Stimulated activated CD8-positive, alpha-beta memory T cell treated with anti-CD3 and anti-CD28 coated beads, Interleukin-15, amount 100 ng/mL, for 1 hour (primary cell): Measurements from ENCODE around the gene ETFDH.
"Not testable (repeated sequence)": the region's sequence is repeated elsewhere in the genome, so short reads cannot be mapped to it uniquely, and the experiment has no call there.

Experiments
- DNase-seq: peaks from one replicate; pipeline ENCODE4 v3.0.0-alpha.2; 2020; ENCODE audit warnings: low read depth

Gene ETFDH

DNA sequence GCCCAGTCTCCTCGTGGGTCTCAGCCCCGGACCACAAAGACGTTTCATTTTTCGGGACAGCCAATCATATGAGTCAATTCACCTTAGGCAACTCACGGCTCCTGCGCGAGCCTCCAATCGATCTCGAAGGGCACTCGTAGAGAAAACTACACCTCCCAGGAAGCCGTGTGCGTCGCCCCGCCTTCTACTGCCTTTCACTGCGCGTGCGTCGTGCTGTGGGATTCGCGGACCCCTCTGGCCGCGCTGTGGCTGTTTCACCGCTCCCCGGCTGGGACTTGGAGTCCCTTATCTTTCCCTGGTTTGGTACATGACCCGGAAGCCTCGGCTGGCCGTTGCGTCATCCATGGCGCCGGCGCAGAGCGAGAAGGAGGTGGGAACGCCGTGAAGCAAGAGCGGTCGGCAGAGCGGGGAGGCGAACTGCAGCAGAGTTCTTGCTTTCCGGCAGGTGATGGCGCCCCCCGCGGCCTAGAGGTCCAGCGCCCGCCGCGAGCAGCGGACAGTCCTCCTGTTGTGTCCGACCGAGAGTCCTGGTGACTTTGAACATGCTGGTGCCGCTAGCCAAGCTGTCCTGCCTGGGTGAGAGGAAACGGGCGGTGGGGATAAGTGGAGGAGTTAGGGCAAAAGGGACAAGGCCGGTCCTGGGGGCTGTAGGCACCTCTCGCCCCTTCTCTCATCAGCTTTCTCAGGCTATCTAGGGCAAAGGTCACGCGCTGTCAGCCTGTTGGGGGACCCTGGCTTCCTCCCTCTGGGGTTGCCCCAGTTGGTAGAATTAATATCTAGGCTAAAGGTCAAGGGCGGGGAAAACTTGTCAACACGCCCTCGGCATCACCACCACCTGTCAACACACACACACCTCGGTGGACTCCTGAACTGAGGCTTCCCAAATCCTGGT, at the start of gene ETFDH:
ETFDH (plus strand) TSS at position 382 of the 892 bp plus-strand sequence; CDS start at position 543, 161 bp downstream.
- peak; percentile 94 for DNase-seq

GRCh38 chr4:158624889-158625478, 47.1 kb upstream of the ETFDH start:
- DNase-seq = no peak

GRCh38 chr4:158625544-158625943, 46.6 kb upstream of the ETFDH start:
- no peak for DNase-seq

- no peak for DNase-seq
Observed at GRCh38 chr4:158630893-158631292, 41.2 kb upstream of the ETFDH start.

DNA sequence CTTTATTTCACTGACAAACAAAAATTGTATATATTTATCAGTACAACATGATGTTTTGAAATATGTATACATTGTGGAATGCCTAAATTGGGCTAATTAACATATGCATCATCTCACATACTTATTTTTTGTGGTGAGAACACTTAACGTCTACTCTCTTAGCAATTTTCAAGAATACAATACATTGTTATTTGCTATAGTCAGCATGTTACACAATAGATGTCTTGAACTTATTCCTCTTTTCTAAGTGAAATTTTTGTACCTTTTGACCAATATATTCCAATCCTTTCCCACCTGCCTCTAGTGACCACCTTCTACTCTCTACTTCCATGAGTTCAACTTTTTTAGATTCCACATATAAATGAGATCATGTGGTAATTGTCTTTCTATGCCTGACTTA, 35.5 kb upstream of the ETFDH start:
- DNase-seq = no peak

- no peak for DNase-seq
Observed at GRCh38 chr4:158644356-158644755, 27.7 kb upstream of the ETFDH start.

- no peak for DNase-seq
Observed at GRCh38 chr4:158644760-158645159, 27.3 kb upstream of the ETFDH start.

- no peak for DNase-seq
Observed at GRCh38 chr4:158649111-158649680, 22.9 kb upstream of the ETFDH start.

GRCh38 chr4:158652920-158653319, 19.2 kb upstream of the ETFDH start:
- DNase-seq = no peak

DNA sequence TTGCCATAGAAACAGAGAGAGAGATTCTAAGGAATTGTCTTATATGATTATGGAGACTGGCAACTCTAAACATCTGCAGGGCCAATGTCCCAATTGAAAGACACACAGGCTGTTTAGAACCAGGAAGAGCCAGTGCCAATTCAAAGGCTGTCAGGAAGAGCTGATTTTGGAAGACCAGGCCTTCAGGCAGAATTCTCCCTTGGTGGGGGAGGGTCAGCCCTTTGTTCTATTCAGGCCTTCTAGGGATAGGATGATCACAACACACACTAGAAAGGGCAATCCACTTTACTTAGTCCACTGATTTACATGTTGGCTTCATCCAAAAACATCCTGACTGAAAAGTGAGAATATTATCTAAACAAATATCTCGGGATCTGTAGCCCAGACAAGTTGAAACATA, 15.7 kb upstream of the ETFDH start:
- no peak for DNase-seq

GRCh38 chr4:158657291-158657690, 14.8 kb upstream of the ETFDH start:
- no peak for DNase-seq

DNA sequence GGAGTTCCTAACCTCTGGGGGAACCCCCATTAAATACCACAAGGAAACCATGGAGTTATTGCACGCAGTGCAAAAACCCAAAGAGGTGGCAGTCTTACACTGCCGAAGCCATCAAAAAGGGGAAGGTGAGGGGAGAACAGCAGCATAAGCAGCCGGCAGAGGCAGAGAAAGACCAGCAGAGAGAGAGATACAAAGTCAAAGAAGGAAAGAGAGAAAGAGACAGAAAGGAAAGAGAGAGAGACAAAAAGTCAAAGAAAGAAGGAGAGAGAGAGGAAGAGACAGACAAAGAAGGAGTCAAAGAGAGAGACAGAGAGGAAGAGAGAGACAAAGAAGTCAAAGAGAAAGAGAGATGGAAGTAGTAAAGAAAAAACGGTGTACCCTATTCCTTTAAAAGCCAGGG, 8.8 kb upstream of the ETFDH start:
- DNase-seq = not testable (repeated sequence)

DNA sequence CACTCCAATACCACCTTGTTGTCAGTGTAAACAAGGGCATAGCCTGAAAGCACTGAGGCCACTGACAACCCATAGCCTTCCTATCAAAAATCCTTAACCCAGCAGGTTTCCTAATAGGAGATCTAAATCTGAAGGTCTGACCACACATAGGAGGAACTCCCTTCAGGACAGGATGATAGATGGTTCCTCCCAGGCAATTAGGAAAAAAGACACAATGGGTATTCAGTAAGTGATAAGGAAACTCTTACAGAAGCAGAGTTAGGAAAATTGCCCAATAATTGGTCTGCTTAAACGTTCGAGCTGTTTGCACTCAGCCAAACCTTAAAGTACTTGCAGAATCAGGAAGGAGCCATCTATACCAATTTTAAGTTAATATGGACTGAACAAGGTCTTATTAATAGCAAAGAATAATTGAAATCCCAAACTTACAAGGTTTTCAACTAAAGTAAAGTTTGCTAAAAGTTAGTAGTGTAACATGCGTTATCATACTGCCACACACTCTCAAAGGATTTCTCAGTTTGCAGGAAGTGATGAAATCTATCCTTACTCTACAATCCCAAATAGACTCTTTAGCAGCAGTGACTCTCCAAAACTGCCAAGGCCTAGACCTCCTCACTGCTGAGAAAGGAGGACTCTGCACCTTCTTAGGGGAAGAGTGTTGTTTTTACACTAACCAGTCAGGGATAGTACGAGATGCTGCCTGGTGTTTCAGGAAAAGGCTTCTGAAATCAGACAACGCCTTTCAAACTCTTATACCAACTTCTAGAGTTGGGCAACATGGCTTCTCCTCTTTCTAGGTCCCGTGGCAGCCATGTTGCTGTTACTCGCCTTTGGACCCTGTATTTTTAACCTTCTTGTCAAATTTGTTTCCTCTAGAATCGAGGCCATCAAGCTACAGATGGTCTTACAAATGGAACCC, 8.1 kb upstream of the ETFDH start:
- not testable (repeated sequence) for DNase-seq

GRCh38 chr4:158664806-158665205, 7.3 kb upstream of the ETFDH start:
- DNase-seq = no peak

DNA sequence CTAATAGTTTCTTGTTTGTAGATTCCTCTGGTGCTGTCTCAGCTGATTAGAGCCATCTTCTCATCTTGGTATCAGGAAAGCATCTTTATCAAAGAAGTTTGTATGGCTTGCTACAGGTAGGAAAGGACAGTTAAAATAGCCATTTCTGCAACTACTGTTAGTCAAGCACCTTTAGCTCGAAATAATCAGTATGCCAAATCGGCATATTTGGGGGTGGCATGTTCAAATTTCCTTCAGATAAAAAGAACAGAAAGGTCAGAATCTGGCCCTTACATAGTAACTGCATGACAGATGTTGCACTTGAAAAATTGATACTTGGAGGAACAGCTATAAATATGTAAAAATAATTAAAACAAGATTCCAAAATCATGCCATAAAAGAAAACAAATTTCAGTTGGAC, 5.2 kb upstream of the ETFDH start:
- DNase-seq = no peak

- DNase-seq = no peak
Observed at GRCh38 chr4:158667651-158668198, 4.4 kb upstream of the ETFDH start.

- DNase-seq = no peak
Observed at GRCh38 chr4:158669310-158669709, 2.8 kb upstream of the ETFDH start.

DNA sequence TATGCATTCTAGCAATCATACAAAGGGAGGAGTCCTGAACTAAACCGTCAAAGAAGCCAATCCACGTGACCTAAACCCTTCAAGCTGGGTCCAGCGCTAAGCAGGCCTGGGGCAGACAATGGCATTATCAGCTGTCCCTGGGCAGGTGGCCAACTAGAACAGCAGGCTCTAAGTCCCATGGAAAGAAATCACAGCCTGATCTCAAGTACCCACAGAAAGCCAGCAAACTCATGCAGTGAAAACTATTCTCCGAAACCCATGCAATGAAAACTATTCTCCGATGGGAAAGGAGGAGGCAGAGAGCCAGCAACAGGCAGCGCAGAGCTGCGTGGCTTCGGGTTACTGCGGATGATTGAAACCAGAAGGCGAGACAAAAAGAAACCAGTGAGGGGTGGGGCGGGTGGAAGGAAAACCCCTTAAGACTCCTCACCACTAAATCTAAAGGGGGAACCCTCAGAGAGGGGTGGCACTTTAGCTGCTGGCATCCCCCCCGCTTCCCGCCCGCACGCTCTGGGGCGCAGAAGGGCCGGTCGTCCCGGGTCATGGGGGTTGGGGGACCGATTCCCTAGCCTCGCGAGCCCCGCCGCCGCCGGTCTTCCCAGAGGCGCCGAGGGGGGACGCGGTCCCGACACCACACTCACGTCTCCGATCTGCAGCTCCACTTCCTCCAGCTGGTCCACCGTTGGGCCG, 976 bp upstream of the ETFDH start:
- peak; percentile 13 for DNase-seq

- DNase-seq = no peak
Observed at GRCh38 chr4:158671665-158671914, 506 bp upstream of the ETFDH start, which contains the start of gene C4orf46. C4orf46 (minus strand) TSS chr4:158671887; CDS start chr4:158671801, 86 bp downstream.

DNA sequence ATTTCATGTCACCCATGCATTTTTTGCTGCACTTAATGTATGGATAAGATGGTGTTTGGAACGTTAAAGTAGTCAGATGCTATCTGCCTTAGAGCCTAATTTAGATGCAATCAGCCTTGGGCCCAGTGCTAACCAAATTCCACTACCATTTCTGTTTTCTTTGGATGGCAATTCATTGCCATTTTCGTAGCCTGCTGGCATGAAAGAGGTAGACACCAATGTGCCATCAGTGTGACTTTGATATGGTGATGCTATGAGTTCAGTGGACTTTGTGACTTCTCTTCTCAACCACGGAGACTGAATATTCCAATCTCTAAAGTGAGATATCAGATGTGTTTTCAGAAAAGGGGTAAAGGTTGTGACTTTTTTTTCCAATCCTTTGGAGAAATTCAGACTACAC, 1.5 kb downstream of the ETFDH start:
- DNase-seq = no peak

- no peak for DNase-seq
Observed at GRCh38 chr4:158676076-158676475, 4.0 kb downstream of the ETFDH start.
